Dedifferentiated amniotic fluid mesenchymal stem cell (primary cell): ENCODE data around the gene CACNA2D2.

ENCODE experiments used
- DNase-seq: peaks from one replicate; pipeline ENCODE4 v3.0.0-alpha.2; 2016; ENCODE audit errors: extremely low spot score

The CACNA2D2 gene

GRCh38 chr3:50347187-50347813 lies 156.1 kb downstream of the CACNA2D2 start:
- peak; percentile 62 for DNase-seq

- no peak for DNase-seq
Observed at GRCh38 chr3:50345586-50346234, 157.7 kb downstream of the CACNA2D2 start, which contains the start of gene ZMYND10. Gene ZMYND10, minus strand, starts transcription at chr3:50345732. Its CDS starts 153 bp downstream, at chr3:50345579.

- DNase-seq, result no peak
Observed at GRCh38 chr3:50345008-50345407, 158.4 kb downstream of the CACNA2D2 start.

GRCh38 chr3:50342813-50343633 lies 160.4 kb downstream of the CACNA2D2 start:
- no peak for DNase-seq

- no peak for DNase-seq
Observed at GRCh38 chr3:50341996-50342650, 161.3 kb downstream of the CACNA2D2 start.

- no peak for DNase-seq
Observed at GRCh38 chr3:50341537-50341936, 161.9 kb downstream of the CACNA2D2 start.

GRCh38 chr3:50340448-50341329 lies 162.7 kb downstream of the CACNA2D2 start, which contains the start of gene RASSF1:
Gene RASSF1, minus strand, starts transcription at chr3:50340836. Its CDS starts 31 bp downstream, at chr3:50340805.
- DNase-seq, result no peak

GRCh38 chr3:50340147-50340447 lies 163.3 kb downstream of the CACNA2D2 start:
- DNase-seq, result no peak

GRCh38 chr3:50339485-50340146 lies 163.8 kb downstream of the CACNA2D2 start:
- DNase-seq, result no peak

- no peak for DNase-seq
Observed at GRCh38 chr3:50338965-50339364, 164.5 kb downstream of the CACNA2D2 start.

- DNase-seq, result peak; percentile 99
Observed at GRCh38 chr3:50337175-50337861, 166.1 kb downstream of the CACNA2D2 start.

- DNase-seq, result no peak
Observed at GRCh38 chr3:50336452-50337174, 166.8 kb downstream of the CACNA2D2 start.

- no peak for DNase-seq
Observed at GRCh38 chr3:50334339-50335075, 168.9 kb downstream of the CACNA2D2 start.

GRCh38 chr3:50333744-50334328 lies 169.6 kb downstream of the CACNA2D2 start:
- DNase-seq, result no peak

GRCh38 chr3:50331364-50331907 lies 172.0 kb downstream of the CACNA2D2 start:
- DNase-seq, result no peak

- no peak for DNase-seq
Observed at GRCh38 chr3:50330330-50330729, 173.1 kb downstream of the CACNA2D2 start.

GRCh38 chr3:50327943-50328691 lies 175.3 kb downstream of the CACNA2D2 start, which contains the start of gene TUSC2:
Gene TUSC2, minus strand, starts transcription at chr3:50328223. Its CDS starts 124 bp downstream, at chr3:50328099.
- peak; percentile 97 for DNase-seq
